Activated CD8-positive, alpha-beta memory T cell treated with anti-CD3 and anti-CD28 coated beads for 24 hours (primary cell): ENCODE results near the gene PCBD2.
A peak's percentile ranks its signal among the peaks of the same experiment; 100 is the strongest.
"Not testable (repeated sequence)": the region's sequence is repeated elsewhere in the genome, so short reads cannot be mapped to it uniquely, and the experiment has no call there.

Experiments
- DNase-seq: peaks from one replicate; pipeline ENCODE4 v3.0.0-alpha.2; 2020

PCBD2 gene

DNA sequence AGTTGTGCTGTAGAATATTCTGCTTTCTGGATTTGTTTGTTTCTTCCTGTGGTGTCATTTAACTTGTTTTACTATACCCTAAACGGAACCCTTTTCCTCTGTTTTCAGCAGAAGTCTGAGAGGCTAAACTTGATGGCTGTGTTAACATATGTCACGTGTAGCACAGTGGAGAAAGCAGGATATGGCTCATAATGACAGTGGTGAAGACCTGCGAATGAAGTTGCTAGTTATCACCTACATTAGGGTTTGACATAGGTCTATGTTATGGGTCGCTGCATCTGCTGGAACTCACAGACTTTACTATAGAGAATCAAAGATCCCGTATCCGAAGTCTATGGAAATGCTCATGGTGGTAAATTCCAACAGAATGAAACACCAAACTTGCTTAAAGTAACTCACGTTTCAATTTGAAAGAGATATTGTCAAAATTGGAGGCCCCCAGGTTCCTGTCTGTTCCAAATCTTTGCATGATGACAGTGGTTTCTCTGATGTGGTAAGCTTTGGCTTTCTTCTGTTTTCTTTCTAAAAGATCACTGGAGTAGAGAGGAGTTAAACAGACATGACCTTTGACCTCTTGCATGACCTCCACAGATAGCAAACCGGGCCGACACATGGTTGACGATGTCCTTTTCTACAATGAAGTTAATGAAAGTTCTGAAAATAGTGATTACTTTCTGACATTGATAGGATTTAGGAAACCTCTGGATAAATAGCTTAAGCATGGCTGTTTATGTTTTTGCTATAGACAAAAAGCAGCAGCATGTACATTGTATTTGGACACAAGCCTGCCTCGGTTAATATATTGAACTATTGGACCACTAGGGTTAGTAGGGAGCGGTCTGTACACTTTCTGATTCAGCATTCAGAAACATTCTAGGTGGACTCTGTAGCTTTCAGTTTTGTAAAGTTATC is 59.7 kb downstream of the PCBD2 start:
- DNase-seq = no peak

DNA sequence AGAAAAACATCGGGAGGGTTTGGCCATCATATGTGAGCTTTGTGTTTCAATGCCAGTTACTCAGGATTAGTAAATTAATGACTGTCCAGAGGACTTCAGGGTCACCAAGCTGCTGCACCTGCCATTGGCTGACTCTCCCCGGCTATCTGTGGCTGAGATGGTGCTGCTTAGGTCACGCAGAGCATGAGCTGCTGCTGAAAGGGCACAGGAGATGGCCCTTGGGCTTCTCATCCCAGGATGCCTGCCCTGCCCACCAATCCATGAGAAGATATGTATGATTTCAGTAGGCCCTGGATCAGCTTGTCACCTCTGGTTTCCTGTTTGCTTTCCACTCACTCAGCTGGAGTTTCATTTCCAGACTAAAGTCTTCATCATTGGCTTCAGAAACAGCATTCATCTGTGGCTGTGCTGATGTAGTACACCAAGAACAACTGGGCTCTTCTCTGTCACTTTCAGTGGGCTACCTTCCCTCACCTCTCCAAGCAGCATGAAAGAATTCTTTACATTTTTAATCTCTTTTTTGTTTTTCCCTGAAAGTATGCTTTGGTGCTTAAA is 60.4 kb downstream of the PCBD2 start:
- DNase-seq = no peak

DNA sequence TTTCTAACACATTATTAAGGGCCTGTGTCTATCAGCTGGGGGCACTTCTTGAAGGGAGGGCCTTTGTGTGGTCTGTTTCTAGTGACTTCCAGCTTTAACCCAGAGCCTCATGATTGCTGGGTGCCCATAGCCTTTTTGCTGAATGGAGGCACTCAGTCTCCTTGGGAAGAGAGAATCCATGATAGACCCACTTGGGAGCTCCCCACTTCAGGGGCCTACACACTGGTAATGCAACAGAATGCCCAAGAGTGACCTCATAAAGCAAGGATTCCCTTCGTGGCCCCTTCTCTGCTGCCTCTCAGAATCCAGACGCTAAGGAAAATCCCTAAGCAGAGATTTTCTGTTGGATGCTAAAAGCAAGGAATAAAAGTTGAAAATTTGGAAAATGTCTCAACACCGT is 62.7 kb downstream of the PCBD2 start, which contains the start of gene CATSPER3:
TSS of gene CATSPER3 (plus strand) at position 301 of the 400 bp plus-strand sequence. CDS start at position 386, 85 bp downstream.
- no peak for DNase-seq

DNA sequence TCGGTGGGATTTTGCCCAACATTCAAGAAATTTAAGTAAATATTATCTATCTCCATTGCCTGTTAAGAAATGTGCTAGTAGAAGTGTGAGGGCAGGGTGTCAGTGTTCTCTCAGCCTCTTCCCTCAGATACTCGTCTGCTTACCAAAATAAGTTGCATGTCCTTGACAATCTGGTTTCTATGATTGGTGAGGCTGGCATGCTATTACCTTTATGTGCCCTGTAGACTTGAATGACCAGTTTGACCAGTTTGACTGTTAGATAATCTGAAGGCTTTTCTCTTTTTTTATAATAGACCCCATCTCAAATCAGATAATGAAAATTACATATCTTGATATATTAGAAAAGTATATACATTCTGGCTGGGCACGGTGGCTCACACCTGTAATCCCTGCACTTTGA is 63.1 kb downstream of the PCBD2 start:
- DNase-seq = no peak

DNA sequence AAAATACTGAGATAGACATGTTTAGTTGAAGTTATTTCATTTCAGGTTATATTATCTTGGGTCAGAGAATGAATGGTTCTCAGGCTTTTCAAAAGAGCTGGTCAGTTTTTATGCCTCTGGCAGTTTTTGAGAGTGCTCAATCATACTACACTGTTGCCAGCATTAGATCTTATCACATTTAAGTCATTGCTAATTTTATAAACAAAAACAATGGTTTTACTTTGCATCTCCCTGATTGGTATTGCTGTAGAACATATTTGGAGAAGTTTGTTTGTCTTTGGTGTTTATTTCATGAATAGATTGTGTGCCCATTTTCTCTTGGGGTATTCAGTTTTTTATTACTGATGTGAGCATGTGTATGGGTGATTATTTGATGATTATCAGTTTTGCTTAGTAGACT is 64.2 kb downstream of the PCBD2 start:
- no peak for DNase-seq

DNA sequence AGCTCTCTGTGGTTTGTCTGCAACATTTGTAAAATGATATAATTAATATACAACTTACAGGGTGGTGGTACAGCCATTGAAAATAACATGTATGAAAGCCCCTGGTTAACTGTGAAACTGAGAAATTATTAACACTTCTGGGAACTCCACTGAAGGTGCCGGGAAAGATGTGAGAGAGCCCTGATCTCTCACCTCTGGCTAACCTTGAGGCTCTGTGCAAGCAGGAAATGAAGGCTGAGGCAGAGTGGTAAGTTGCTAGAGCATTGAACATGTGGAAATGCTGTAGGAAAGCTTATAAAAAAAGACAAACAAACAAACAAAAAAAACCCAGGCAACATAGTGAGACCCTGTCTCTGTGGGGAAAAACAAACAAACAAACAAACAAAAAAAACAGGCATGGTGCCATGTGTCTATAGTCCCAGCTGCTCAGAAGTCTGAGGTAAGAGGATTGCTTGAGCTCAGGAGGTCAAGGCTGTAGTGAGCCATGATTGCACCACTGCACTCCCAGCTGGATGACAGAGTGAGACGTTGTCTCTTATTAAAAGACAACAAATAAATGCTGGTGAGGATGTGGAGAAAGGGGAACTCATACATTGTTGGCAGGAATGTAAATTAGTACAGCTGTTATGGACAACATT is 70.3 kb downstream of the PCBD2 start:
- no peak for DNase-seq

DNA sequence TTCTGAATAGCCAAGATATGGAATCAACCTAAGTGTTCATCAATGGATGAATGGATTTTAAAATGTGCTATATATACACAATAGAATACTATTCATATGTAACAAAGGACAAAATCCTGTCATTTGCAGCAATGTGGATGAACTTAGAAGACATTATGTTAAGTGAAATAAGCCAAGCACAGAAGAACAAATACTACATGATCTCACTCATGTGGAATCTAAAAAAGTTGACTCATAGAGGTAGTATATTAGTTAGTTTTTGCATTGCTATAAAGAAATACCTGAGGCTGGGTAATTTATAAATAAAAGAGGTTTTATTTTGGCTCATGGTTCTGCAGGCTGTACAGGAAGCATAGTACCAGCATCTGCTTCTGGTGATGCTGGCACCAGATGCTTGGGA is 70.9 kb downstream of the PCBD2 start:
- DNase-seq = no peak

DNA sequence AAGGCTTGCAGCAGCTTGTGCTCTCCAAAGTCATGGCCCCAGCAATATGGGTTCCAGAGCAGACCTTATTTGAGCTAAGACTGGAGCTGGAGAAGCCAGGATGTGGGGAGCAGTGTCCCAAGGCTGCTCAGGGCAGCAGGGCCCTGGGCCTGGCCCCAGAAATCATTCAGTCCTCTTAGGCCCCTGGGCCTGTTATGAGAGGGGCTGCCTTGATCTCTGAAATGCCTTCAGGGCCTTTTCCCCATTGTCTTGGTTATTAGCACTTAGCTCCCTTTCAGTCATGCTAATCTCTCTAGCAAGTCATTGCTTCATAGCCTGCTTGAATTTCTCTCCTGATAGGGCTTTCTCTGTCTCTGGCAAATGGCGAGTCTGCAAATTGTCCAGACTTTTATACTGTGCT is 71.9 kb downstream of the PCBD2 start:
- no peak for DNase-seq

DNA sequence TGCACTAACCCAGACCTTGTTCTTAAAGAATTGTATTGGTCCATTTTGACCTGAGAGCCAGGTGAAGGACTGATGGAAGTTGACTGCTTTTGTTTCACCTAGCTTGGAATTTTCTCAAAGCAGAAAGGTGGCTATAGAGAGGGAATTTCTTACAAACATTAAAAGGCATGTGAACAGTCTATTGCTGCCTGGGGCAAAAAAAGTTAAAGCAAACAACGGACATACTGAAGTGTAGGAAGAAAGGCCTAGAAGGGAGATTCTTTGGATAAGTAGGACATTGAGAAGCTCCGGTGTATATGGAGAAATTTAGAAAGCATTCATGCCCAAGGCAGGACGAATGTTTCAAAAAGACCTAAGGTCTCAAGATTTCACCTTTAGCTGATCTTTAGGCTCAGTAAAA is 74.5 kb downstream of the PCBD2 start:
- DNase-seq = no peak

DNA sequence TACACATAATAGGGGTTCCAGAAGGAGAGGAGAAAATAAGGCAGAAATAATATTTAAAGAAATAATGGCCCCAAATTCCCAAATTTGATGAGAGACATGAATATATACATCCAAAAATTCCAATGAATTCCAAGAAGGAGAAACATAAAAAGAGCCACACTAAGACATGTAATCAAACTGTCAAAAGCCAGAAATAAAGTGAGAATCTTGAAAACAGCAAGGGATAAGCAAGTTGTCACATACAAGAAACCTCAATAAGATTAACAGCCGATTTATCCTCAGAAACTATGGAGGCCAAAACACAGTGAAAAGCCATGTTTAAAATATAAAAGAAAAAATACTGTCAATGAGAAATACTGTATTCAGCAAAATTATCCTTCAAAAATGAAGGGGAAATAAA is 77.3 kb downstream of the PCBD2 start:
- no peak for DNase-seq

DNA sequence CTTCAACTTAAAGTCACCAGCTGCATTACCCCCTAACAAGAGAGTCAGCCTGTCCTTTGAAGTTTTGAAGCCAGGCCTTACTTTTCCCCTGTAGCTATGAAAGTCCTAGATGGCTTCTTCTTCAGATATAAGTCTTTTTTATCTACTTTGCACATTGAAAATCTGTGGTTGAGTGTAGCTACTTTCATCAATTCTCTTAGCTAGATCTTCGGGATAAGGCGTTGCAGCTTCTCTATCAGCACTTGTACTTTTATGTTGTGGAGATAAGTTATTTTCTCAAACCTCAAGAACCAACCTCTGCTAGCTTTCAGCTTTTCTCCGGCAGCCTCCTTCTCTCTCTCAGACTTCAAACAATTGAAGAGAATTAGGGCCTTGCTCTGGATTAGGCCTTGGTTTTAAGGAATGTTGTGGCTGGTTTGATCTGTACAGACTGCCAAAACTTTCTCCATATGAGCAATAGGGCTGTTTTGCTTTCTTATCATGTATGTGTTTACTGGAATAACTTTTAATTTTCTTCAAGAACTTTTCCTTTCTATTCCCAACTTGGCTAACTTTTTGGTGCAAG is 84.4 kb downstream of the PCBD2 start:
- no peak for DNase-seq

DNA sequence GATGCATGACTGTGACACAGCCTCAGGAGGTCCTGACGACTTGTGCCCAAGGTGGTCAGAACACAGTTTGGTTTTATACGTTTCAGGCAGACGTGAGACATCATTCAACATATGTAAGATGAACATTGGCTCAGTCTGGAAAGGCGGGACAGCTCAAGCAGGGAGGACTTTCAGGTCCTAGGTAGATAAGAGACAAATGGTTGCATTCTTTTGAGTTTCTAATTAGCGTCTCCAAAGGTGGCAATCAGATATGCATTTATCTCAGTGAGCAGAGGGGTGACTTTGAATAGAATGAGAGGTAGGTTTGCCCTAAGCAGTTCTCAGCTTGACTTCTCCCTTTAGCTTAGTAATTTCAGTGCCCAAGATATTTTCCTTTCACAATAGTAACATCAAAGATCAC is 85.3 kb downstream of the PCBD2 start:
- not testable (repeated sequence) for DNase-seq

DNA sequence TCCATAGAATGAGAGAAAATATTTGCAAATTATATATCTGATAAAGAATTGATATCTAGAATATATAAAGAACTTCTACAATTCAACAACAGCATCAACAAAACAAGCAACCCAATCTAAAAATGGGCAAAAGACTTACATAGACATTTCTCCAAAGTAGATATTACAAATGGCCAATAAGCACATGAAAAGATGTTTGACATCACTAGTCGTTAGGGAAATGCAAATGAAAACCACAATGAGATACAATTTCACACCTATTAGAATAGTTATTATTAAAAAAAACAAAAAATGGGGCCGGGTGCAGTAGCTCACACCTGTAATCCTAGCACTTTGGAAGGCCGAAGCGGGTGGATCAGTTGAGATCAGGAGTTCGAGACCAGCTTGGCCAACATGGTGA is 87.2 kb downstream of the PCBD2 start:
- no peak for DNase-seq

DNA sequence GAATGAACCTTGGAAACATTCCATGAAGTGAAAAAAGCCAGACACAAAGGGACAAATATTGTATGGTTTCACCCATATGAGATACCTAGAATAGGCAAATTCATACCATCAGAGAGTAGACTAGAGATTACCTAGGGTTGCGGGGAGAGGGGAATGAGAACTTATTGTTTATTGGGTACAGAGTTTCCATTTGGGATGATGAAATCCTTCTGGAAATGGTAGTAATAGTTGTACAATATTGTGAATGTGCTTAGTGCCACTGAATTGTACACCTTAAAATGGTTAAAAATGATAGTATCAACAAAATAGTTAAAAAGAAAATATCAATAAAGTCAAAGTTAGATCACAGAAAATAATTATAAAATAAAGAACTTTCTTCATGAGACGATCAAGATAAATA is 88.2 kb downstream of the PCBD2 start:
- DNase-seq = no peak

DNA sequence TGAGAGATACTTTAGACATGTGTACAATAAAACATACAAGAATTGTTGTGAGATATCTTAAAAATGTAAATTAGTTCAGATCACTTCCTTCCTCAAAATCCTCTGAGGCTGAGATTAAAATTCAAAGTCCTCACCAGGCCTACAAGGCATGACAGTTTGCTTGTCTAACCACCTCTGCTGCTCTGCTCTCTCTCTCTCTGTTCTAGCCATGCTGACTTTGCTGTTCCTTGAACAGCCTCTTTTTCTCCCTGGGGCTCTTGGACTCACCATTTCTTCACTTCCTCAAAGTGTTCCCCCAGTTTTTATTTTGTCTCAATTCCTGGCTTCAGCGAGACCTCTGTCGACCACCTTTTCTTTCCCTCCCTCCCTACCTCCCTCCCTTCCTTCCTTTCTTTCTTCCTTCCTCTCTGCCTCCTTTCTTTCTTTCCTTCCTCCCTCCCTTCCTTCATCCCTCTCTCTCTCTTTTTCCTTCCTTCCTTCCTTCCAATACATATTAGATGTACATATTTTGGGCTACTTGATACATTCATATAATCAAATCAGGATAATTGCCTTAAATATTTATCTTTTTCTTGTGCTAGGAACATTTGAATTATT is 89.7 kb downstream of the PCBD2 start:
- no peak for DNase-seq

DNA sequence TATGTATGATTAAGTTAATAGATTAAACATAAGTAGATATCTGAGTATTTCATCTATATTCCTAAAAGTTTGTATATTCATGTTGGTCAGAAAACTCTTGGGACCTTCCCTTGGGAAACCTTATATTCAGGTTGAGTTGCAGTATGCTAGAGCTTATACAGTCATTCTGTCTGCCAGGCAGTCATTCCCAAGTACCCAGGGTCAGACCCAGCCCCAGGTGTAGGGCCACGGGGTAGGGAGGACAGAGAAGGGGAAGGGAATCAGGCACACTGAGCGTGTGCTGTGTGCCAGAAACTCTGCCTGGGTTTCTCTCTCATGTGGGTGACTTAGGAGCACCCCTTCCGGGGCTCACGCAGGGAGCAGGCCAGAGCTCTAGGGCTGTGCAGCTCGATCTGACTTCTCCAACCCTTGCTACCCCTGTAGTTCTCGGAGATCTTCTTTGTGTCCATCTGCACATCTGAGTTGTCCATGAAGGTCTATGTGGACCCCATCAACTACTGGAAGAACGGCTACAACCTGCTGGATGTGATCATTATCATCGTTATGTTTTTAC is 91.0 kb downstream of the PCBD2 start:
- DNase-seq = no peak

DNA sequence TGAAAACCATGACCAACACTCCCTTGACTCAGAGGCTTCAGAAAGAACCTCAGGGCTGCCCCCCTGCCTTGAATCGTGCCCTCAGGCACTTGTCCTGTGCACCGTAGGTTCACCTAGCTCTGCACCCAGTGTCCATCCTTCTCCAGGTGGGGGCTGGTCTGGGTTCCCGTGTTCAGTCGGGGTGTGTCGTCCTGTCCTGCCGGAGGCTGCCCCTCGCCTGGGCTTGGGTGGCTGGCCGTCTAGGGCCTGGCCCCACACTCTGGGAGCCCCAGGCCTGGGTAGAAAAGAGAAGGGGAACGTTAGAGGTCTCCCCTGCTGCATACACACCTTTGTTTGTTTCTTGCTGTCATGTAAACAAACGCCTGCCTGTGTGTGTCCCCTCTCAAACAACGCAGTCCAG is 92.1 kb downstream of the PCBD2 start:
- no peak for DNase-seq

DNA sequence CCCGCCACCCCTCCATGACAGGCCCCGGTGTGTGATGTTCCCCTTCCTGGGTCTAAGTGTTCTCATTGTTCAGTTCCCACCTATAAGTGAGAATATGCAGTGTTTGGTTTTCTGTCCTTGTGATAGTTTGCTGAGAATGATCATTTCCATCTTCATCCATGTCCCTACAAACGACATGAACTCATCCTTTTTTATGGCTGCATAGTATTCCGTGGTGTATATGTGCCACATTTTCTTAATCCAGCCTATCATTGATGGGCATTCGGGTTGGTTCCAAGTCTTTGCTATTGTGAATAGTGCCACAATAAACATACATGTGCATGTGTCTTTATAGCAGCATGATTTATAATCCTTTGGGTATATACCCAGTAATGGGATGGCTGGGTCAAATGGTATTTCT is 93.1 kb downstream of the PCBD2 start:
- not testable (repeated sequence) for DNase-seq

DNA sequence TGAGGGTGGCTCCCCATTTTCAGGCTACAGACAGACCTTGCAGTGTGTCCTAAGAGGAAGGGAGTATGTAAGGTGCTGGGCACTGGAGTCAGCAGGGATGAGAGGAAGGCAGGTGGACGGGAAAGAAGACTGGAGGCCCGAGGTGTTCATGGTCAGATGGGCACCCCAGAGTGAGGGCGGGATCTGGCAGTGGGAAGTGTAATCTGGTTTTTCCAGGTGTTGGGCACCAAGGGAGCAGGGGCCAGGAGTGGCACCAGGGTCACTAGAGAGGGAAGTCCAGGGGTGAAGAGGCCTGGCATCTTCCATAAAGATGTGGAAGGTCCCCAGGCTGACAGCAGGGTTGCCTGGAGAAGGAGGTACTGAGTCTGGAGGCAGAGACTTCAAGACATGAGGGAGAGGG is 99.4 kb downstream of the PCBD2 start:
- DNase-seq = no peak

DNA sequence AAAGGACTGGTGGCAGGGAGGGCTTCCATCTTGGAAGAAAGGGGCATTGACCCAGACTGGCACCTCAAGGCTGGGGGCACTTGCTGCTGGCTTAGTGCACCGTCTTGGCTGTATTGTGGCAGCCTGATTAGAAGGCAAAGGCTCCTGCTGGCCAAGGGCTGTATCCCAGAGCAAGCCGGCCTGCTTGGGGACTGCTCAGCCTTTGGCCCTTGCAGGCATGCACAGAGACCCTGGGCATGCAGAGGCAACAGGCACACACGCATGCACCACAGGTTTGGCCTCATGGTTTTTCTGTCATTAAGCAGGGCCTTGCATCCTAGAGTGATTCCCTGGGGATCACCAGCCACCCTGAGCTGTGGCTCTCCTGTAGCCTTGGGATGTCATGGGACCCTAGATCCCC is 100.1 kb downstream of the PCBD2 start:
- peak; percentile 24 for DNase-seq

DNA sequence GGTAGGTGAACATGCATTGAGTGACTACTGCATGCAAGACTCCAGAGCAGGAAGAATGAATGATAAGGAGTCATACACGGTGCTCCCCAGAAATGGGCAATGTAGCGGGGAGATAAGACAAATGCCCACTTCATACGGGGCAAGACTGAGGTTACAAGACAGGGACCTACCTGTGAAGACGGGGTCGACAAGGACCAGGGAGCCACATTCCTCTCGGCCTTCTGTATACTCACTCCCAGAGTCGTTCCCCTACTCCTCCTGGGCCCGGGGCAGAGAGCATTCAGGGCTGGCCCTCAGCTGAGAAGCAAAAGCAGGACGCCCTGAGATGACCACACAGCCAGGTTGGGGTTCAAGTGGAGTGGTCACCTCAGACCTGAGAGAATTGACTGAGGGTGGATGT is 102.4 kb downstream of the PCBD2 start:
- no peak for DNase-seq

DNA sequence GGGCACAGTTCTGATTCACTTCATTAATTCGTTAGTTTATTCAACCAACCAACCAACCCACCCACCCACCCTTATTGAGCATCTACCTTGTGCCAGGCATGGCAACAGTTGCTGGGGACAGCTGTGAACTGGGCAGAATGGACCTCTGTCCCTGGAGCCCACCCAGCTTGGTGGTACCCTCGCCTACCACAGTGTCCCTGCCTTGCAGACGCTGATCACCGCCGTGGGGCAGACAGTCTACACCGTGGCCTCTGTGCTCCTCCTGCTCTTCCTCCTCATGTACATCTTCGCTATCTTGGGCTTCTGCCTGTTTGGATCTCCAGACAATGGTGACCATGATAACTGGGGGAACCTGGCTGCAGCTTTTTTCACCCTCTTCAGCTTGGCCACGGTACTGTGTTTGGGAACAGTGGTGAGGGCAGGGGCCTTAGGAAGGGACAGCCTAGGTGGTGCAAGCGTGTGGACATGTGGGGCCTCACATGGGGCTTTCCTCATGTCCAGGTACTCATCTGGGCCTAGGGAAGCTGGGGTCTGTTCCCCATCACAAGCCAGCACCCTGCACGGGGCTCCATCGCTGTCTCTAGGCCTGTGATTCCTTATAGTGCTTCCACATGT is 102.9 kb downstream of the PCBD2 start:
- peak; percentile 32 for DNase-seq

DNA sequence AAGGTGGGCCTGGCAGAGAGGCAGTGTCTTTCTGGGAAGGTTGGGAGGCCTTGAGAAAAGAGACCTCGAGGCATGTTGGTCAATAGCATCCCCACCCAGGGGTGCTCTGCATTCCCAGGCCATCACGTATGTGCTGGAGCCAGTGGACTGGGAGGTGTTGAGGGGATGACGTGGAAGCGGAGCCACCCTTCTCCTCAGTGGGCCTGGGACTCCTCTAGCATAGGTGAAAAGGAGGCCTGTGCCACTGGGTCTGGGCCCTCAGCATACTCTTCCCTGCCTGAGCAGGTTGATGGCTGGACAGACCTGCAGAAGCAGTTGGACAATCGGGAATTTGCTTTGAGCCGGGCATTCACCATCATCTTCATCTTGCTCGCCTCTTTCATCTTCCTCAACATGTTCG is 103.6 kb downstream of the PCBD2 start:
- no peak for DNase-seq
